ENCODE measurements around the gene GPRC5C. TPM values are rescaled to one million over a fixed set of nuclear protein-coding genes. Genes with fewer than 3 reads are reported as not detected.

GPRC5C gene
- total and polyA plus RNA-seq, 2 of the 13 experiments (the other 11 are each of a cell fraction or from before 2014, with no cell fraction given): 85.6 to 300 TPM

DNA sequence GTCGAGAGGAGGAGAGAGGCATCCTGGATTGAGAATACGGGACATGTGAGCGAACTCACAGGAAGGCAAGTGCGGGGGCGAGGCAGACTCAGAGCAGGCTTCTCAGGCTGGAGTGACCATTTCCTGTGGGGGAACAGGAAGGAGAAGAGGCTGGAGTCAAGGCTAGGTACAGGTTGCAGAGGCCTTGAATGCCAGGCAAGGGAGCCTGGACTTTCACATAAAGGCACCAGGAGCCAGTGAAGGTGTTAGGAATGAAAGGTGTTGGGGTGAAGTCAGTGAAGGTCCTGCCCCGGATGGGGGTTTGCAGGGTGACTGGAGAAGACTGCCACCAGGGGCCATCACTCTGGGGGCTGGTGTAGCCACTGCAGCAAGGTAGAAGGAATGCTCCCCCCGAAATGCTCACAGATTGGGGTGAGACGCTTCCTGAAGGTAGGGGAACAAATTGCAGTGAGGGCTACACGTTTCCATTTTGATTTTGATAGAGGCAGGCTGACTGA, 5.3 kb upstream of the GPRC5C start (continued):
- TF ChIP-seq ZNF34 (CRISPR knock-in tag; IDR thresholded peaks at IDR 0.05; ENCODE audit: borderline replicate concordance): peak; percentile 56; the same call in 1 of the 2 replicates
- TF ChIP-seq CHCHD3 (CRISPR knock-in tag; IDR thresholded peaks at IDR 0.05): 0 out of 2 replicates have a peak, but pooled peaks have one; percentile 67
- TF ChIP-seq, protein P1, sequence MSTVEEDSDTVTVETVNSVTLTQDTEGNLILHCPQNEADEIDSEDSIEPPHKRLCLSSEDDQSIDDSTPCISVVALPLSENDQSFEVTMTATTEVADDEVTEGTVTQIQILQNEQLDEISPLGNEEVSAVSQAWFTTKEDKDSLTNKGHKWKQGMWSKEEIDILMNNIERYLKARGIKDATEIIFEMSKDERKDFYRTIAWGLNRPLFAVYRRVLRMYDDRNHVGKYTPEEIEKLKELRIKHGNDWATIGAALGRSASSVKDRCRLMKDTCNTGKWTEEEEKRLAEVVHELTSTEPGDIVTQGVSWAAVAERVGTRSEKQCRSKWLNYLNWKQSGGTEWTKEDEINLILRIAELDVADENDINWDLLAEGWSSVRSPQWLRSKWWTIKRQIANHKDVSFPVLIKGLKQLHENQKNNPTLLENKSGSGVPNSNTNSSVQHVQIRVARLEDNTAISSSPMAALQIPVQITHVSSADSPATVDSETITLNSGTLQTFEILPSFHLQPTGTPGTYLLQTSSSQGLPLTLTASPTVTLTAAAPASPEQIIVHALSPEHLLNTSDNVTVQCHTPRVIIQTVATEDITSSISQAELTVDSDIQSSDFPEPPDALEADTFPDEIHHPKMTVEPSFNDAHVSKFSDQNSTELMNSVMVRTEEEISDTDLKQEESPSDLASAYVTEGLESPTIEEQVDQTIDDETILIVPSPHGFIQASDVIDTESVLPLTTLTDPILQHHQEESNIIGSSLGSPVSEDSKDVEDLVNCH (CRISPR knock-in tag; IDR thresholded peaks at IDR 0.05): 0 out of 2 replicates have a peak, but pooled peaks have one; percentile 79
- TF ChIP-seq, protein P2, sequence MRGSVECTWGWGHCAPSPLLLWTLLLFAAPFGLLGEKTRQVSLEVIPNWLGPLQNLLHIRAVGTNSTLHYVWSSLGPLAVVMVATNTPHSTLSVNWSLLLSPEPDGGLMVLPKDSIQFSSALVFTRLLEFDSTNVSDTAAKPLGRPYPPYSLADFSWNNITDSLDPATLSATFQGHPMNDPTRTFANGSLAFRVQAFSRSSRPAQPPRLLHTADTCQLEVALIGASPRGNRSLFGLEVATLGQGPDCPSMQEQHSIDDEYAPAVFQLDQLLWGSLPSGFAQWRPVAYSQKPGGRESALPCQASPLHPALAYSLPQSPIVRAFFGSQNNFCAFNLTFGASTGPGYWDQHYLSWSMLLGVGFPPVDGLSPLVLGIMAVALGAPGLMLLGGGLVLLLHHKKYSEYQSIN (CRISPR knock-in tag; IDR thresholded peaks at IDR 0.05; ENCODE audit: borderline replicate concordance): no peak
- no peak for TF ChIP-seq SOX13 (IDR thresholded peaks at IDR 0.05)
- no peak for TF ChIP-seq SOX13 (CRISPR knock-in tag; conservative IDR thresholded peaks at IDR 0.05 in 1 of 2, IDR thresholded peaks at IDR 0.05 in 1 of 2)
- TF ChIP-seq, protein P3, sequence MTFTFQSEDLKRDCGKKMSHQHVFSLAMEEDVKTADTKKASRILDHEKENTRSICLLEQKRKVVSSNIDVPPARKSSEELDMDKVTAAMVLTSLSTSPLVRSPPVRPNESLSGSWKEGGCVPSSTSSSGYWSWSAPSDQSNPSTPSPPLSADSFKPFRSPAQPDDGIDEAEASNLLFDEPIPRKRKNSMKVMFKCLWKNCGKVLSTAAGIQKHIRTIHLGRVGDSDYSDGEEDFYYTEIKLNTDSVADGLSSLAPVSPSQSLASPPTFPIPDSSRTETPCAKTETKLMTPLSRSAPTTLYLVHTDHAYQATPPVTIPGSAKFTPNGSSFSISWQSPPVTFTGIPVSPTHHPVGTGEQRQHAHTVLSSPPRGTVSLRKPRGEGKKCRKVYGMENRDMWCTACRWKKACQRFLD (CRISPR knock-in tag; IDR thresholded peaks at IDR 0.05; ENCODE audit: borderline replicate concordance): peak; percentile 36; the same call in 1 of the 2 replicates
- 0 out of 2 replicates have a peak, but pooled peaks have one; percentile 31 for TF ChIP-seq ZFP62 (CRISPR knock-in tag; IDR thresholded peaks at IDR 0.05)
- TF ChIP-seq, protein P4, sequence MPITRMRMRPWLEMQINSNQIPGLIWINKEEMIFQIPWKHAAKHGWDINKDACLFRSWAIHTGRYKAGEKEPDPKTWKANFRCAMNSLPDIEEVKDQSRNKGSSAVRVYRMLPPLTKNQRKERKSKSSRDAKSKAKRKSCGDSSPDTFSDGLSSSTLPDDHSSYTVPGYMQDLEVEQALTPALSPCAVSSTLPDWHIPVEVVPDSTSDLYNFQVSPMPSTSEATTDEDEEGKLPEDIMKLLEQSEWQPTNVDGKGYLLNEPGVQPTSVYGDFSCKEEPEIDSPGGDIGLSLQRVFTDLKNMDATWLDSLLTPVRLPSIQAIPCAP (CRISPR knock-in tag; IDR thresholded peaks at IDR 0.05; ENCODE audit: low read depth): no peak
- no peak for TF ChIP-seq MAFG (CRISPR knock-in tag; IDR thresholded peaks at IDR 0.05)
- no peak for TF ChIP-seq MIXL1 (CRISPR knock-in tag; IDR thresholded peaks at IDR 0.05)
- peak; percentile 6; the same call in 1 of the 2 replicates for TF ChIP-seq ZNF563 (CRISPR knock-in tag; IDR thresholded peaks at IDR 0.05)
- no peak; the same call in 1 of the 2 replicates for TF ChIP-seq ATF7-NPFF (CRISPR knock-in tag; IDR thresholded peaks at IDR 0.05; ENCODE audit: low read depth)
- TF ChIP-seq, protein P5, sequence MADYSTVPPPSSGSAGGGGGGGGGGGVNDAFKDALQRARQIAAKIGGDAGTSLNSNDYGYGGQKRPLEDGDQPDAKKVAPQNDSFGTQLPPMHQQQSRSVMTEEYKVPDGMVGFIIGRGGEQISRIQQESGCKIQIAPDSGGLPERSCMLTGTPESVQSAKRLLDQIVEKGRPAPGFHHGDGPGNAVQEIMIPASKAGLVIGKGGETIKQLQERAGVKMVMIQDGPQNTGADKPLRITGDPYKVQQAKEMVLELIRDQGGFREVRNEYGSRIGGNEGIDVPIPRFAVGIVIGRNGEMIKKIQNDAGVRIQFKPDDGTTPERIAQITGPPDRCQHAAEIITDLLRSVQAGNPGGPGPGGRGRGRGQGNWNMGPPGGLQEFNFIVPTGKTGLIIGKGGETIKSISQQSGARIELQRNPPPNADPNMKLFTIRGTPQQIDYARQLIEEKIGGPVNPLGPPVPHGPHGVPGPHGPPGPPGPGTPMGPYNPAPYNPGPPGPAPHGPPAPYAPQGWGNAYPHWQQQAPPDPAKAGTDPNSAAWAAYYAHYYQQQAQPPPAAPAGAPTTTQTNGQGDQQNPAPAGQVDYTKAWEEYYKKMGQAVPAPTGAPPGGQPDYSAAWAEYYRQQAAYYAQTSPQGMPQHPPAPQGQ (CRISPR knock-in tag; IDR thresholded peaks at IDR 0.05; ENCODE audit: borderline replicate concordance): 0 out of 2 replicates have a peak, but pooled peaks have one; percentile 67
- TF ChIP-seq CCDC6 (CRISPR knock-in tag; IDR thresholded peaks at IDR 0.05): no peak
- TF ChIP-seq WIZ (CRISPR knock-in tag; IDR thresholded peaks at IDR 0.05): no peak
- TF ChIP-seq, protein P6, sequence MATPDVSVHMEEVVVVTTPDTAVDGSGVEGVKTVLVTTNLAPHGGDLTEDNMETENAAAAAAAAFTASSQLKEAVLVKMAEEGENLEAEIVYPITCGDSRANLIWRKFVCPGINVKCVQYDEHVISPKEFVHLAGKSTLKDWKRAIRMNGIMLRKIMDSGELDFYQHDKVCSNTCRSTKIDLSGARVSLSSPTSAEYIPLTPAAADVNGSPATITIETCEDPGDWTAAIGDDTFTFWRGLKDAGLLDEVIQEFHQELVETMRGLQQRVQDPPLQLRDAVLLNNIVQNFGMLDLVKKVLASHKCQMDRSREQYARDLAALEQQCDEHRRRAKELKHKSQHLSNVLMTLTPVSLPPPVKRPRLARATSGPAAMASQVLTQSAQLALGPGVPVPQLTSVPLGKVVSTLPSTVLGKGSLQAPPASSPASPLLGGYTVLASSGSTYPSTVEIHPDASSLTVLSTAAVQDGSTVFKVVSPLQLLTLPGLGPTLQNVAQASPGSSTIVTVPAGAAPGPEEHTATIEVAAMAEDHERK (CRISPR knock-in tag; IDR thresholded peaks at IDR 0.05; ENCODE audit: low read depth): no peak
- TF ChIP-seq, protein P7, sequence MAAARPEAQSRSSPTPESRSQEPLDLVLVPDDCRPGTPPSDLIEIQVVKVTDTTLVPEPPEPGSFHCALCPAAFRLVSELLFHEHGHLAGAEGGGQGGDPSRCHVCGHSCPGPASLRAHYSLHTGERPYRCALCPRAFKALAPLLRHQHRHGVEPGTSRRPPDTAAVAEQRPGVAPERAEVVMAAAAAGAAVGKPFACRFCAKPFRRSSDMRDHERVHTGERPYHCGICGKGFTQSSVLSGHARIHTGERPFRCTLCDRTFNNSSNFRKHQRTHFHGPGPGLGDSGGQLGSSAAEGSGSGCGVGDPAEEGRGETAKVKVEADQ (CRISPR knock-in tag; IDR thresholded peaks at IDR 0.05; ENCODE audit: borderline replicate concordance): no peak
- no peak for TF ChIP-seq SAP130 (CRISPR knock-in tag; IDR thresholded peaks at IDR 0.05; ENCODE audit: low read depth)

Data from HepG2 (cell line).